ENCODE data around the gene LRTM2.

LRTM2 gene

DNA sequence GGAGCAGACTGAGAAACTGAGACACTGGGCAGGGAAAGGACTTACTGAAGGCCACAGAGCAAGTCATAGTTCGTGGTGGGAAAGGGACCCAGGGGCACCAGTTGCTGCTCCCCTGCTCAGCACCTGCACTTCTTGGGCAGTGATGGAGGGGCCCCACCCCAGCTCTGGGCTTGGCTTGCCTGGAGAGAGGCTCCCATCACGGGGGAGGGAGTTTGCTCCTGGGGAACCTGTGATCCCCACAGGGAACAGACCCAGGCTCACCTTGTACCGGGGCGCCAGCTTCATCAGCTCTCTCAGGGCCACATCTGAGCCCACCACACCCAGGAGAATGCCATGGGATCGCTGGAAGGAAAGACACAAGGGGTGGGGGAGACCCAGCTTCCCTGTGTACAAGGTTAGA lies 58.3 kb downstream of the LRTM2 start:
- no peak for TF ChIP-seq POU2F2 (IDR thresholded peaks at IDR 0.05; ENCODE audit: low read depth, low read length)
- TF ChIP-seq SPI1 (IDR thresholded peaks at IDR 0.05; ENCODE audit: low read depth, low read length) = no peak
- TF ChIP-seq POLR2A (IDR thresholded peaks at IDR 0.05; ENCODE audit: low read depth, low read length) = no peak
- TF ChIP-seq TAF1 (IDR thresholded peaks at IDR 0.05; ENCODE audit: low read depth, low read length) = no peak
- no peak for TF ChIP-seq POLR2AphosphoS5 (IDR thresholded peaks at IDR 0.05; ENCODE audit: low read depth, low read length)
- no peak for TF ChIP-seq PAX5 (IDR thresholded peaks at IDR 0.05; ENCODE audit: insufficient read depth, low read length, severe bottlenecking)
- FAIRE-seq (no peak), DNase-seq (ENCODE audit: insufficient read length, low spot score) (no peak)

DNA sequence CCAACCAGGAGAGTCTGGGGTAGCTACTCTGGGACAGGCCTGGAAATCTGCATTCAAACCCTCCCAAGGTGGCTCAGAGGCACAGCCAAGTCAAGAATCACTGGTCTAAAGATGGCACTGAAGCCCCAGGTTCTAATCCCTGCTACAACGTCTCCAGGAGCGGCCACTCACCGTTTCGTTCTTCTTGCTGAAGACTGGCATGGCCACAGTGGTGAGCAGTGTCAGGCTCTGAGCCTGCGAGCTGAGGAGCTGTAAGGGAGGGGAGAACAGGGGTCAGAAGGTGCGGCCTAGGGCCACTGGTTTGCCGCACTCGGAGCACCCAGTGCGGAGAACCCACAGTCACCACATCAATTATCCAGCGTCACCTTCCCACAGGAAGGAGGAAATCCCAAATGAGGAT lies 59.3 kb downstream of the LRTM2 start:
- FAIRE-seq = no peak
- no peak for TF ChIP-seq POLR2A (IDR thresholded peaks at IDR 0.05; ENCODE audit: low read depth, low read length)
- no peak for TF ChIP-seq SPI1 (IDR thresholded peaks at IDR 0.05; ENCODE audit: low read depth, low read length)
- TF ChIP-seq PAX5 (IDR thresholded peaks at IDR 0.05; ENCODE audit: insufficient read depth, low read length, severe bottlenecking) = no peak
- TF ChIP-seq TAF1 (IDR thresholded peaks at IDR 0.05; ENCODE audit: low read depth, low read length) = no peak
- no peak for TF ChIP-seq POLR2AphosphoS5 (IDR thresholded peaks at IDR 0.05; ENCODE audit: low read depth, low read length)
- no peak for TF ChIP-seq POU2F2 (IDR thresholded peaks at IDR 0.05; ENCODE audit: low read depth, low read length)
- DNase-seq (ENCODE audit: insufficient read length, low spot score) = no peak

DNA sequence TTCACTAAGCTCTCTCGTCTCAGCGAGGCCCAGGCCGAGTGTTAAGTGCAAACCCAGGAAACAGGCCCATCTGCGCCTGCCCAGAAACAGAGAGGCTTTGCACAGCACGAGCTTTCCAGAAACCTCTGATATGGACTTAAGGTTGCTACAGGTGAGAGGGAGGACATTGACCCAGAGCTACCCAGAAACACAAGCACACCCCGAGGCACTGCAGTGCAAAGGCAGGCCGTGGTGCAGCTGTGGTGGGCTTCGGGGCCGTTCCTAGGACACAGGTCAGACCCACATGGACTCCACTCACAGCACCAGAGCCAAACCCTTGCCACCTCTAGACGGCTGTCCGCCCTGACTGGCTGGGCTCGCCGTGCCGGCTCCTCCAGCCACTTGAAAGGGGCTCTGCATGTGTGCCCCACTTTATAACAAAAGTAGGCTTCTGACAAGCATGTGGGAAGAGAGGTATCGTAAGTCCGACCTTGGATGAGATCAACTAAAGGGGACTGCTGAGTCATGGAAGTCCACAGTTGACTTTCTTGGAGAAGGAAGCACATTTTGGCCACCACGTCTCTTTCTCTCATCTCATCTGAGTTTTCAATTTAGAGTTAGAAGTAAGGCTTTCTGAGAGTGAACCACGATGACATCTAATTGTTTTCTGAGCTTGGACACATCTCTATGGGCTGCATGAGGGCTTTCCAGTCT lies 59.9 kb downstream of the LRTM2 start:
- DNase-seq (ENCODE audit: insufficient read length, low spot score) = no peak
- TF ChIP-seq POU2F2 (IDR thresholded peaks at IDR 0.05; ENCODE audit: low read depth, low read length) (no peak), POLR2AphosphoS5 (IDR thresholded peaks at IDR 0.05; ENCODE audit: low read depth, low read length) (no peak), POLR2A (IDR thresholded peaks at IDR 0.05; ENCODE audit: low read depth, low read length) (no peak), TAF1 (IDR thresholded peaks at IDR 0.05; ENCODE audit: low read depth, low read length) (no peak), PAX5 (IDR thresholded peaks at IDR 0.05; ENCODE audit: insufficient read depth, low read length, severe bottlenecking) (no peak)
- FAIRE-seq = no peak

DNA sequence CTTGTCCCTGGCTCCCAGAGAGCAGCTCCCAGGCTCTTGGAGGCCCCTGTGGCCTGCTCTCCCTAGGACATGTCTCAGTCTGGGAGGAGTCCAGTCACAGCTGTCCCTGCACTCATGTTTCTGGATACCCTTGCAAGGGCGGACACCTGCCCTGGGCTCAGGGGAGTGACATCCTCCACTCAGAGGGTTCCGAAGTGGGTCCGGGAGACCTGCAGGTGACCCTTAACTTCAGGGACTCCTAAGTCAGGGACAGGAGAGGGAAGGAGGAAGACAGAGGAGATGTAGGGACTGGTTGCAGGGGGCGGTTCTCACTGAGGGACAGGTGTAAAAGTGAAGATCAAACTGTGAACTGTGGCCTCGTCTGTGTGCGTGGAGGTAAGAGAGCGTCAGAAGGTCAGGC lies 60.5 kb downstream of the LRTM2 start:
- no peak for FAIRE-seq
- DNase-seq (ENCODE audit: insufficient read length, low spot score) = no peak
- TF ChIP-seq POLR2A (IDR thresholded peaks at IDR 0.05; ENCODE audit: low read depth, low read length) = no peak
- TF ChIP-seq TAF1 (IDR thresholded peaks at IDR 0.05; ENCODE audit: low read depth, low read length) = no peak
- TF ChIP-seq SPI1 (IDR thresholded peaks at IDR 0.05; ENCODE audit: low read depth, low read length) = no peak
- no peak for TF ChIP-seq PAX5 (IDR thresholded peaks at IDR 0.05; ENCODE audit: insufficient read depth, low read length, severe bottlenecking)
- TF ChIP-seq POU2F2 (IDR thresholded peaks at IDR 0.05; ENCODE audit: low read depth, low read length) = no peak
- TF ChIP-seq POLR2AphosphoS5 (IDR thresholded peaks at IDR 0.05; ENCODE audit: low read depth, low read length) = no peak

DNA sequence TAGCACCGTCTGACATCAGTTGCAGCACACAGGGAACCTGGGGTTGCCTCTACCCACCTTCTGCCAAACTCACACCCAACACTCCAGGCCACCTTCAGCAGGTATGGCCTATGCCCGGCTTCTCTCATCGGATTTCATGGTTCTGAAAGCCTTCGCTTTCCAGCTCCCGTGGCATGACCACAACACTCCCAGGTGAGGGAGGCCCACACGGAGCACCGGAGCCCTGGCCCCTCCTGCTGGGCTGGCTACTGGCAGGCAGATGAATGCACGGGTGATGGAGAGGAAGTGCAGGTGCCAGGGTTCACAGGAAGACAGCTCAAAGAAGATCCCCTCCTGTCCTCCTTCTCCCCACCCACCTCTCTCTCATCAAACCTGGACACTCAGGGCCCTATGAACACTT lies 60.9 kb downstream of the LRTM2 start:
- TF ChIP-seq PAX5 (IDR thresholded peaks at IDR 0.05; ENCODE audit: insufficient read depth, low read length, severe bottlenecking) = no peak
- FAIRE-seq = no peak
- no peak for DNase-seq (ENCODE audit: insufficient read length, low spot score)

DNA sequence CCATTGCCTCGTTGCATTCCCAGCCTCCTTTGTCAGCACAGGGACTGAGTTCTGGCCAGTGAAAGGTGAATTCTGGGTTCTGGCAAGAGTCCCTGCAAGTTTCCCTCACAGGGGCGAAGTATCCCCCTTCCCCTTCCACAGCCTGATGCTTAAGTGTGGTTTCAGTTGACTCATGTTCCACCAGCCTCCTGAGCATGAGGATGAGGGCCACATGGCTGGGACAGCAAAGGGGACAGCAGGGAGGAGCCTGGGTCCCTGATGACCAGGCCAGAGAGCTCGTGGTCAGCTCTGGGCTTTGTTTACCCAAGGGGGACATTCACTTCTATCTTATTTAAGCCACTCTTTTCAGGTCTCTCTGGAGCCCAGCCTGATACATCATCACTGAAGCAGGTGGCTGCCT lies 61.6 kb downstream of the LRTM2 start:
- TF ChIP-seq POU2F2 (IDR thresholded peaks at IDR 0.05; ENCODE audit: low read depth, low read length) (no peak), PAX5 (IDR thresholded peaks at IDR 0.05; ENCODE audit: insufficient read depth, low read length, severe bottlenecking) (no peak), TAF1 (IDR thresholded peaks at IDR 0.05; ENCODE audit: low read depth, low read length) (no peak), SPI1 (IDR thresholded peaks at IDR 0.05; ENCODE audit: low read depth, low read length) (no peak), POLR2AphosphoS5 (IDR thresholded peaks at IDR 0.05; ENCODE audit: low read depth, low read length) (no peak), POLR2A (IDR thresholded peaks at IDR 0.05; ENCODE audit: low read depth, low read length) (no peak)
- no peak for FAIRE-seq
- DNase-seq (ENCODE audit: insufficient read length, low spot score) = no peak

DNA sequence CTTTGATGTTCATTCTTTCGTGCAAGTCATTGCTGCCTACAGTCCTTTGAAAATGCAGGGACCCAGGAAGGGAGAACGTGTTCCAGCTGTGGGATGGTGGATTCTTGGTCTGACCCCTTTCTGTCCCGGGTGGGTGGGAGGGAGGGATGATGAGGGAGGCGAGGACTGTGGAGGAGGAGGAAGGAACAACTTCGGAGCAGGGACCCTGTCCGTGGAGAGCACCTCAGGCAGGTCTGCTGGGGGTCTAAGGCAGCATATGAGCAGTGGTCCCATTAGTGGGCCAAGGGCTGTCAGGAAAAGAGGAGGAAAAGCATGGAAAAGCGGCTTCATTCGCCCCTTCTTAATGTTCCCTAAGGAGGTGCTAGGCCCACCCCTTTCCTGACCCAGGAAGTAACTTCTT lies 62.0 kb downstream of the LRTM2 start:
- FAIRE-seq (no peak), DNase-seq (ENCODE audit: insufficient read length, low spot score) (no peak)
- TF ChIP-seq POLR2A (IDR thresholded peaks at IDR 0.05; ENCODE audit: low read depth, low read length) (no peak), PAX5 (IDR thresholded peaks at IDR 0.05; ENCODE audit: insufficient read depth, low read length, severe bottlenecking) (no peak), SPI1 (IDR thresholded peaks at IDR 0.05; ENCODE audit: low read depth, low read length) (no peak), POU2F2 (IDR thresholded peaks at IDR 0.05; ENCODE audit: low read depth, low read length) (no peak), TAF1 (IDR thresholded peaks at IDR 0.05; ENCODE audit: low read depth, low read length) (no peak), POLR2AphosphoS5 (IDR thresholded peaks at IDR 0.05; ENCODE audit: low read depth, low read length) (no peak)

DNA sequence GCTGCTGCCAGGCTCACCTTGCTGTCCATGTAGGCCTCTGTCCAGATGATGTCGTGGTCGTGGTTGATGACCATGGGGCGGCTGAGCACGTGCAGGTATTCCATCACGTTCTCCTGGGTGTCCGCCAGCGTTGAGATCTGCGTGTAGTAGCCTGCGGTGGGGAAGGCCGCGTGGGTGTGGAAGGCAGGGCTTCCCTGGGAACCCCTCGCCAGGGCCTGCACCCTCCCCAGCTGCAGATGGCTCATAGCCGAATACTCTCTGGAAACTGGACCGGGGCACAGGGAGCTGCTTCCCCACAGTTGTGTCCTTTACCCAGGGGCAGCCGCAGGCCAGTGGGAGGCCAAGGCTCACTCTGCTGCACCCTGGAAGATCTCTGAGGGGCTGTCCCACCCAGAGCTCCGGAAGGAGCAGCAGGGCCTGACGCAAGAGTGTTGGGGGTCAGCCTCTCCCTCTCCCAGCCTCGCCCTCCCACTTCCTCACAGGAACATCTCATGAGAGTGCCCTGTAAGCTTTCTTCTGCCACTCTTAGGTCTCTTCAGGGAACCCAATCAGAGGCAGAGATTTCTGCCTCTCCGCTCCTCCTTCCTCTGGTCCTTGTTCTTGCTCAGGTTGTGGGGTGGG lies 62.6 kb downstream of the LRTM2 start:
- no peak for FAIRE-seq

DNA sequence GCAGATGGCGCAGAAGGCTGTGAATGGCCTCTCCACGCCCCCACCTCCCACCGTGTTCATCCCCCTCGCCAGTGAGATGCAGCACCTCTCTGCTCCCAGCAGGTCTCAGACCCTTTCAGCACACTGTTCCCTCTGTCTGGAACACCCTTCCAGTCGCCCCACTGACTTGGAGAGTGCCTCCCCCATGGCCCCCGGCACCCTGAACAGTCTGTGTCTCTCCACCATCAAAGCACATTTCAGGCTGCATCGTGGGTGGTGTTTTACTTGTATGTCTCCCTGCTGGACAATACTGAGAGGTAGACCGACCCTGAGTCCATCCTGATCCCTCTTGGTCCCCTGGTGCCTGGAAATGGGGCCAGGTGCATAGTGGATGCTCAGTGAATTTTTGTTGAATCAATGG lies 63.1 kb downstream of the LRTM2 start:
- FAIRE-seq (no peak), DNase-seq (ENCODE audit: insufficient read length, low spot score) (no peak)
- TF ChIP-seq POLR2AphosphoS5 (IDR thresholded peaks at IDR 0.05; ENCODE audit: low read depth, low read length) = no peak
- TF ChIP-seq POU2F2 (IDR thresholded peaks at IDR 0.05; ENCODE audit: low read depth, low read length) = no peak
- no peak for TF ChIP-seq SPI1 (IDR thresholded peaks at IDR 0.05; ENCODE audit: low read depth, low read length)
- no peak for TF ChIP-seq PAX5 (IDR thresholded peaks at IDR 0.05; ENCODE audit: insufficient read depth, low read length, severe bottlenecking)
- TF ChIP-seq TAF1 (IDR thresholded peaks at IDR 0.05; ENCODE audit: low read depth, low read length) = no peak
- TF ChIP-seq POLR2A (IDR thresholded peaks at IDR 0.05; ENCODE audit: low read depth, low read length) = no peak

More for the DNA sequence above, 62.6 kb downstream of the LRTM2 start:
- TF ChIP-seq POLR2A (IDR thresholded peaks at IDR 0.05; ENCODE audit: low read depth, low read length) = no peak
- no peak for TF ChIP-seq POLR2AphosphoS5 (IDR thresholded peaks at IDR 0.05; ENCODE audit: low read depth, low read length)
- TF ChIP-seq SPI1 (IDR thresholded peaks at IDR 0.05; ENCODE audit: low read depth, low read length) = no peak
- TF ChIP-seq POU2F2 (IDR thresholded peaks at IDR 0.05; ENCODE audit: low read depth, low read length) = no peak
- DNase-seq (ENCODE audit: insufficient read length, low spot score) = no peak

DNA sequence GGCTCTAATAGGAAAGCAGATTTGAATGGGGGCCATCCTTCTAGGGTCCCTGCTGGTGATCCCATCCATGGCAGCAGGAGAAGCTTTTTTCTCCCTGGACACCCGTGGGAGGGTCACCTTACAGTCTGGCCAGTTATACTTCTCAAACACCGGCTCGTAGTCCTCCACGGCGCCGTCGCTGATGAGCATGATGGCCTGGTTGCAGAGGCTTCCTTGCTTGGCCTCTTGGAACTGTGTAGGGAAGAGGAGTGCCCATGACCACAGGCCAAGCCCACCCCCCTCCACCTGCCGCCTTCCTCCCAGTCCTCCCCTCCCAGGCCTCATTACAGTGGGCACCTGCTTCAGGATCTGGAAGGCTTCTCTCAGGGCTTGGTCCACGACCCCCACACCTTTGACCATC lies 64.3 kb downstream of the LRTM2 start:
- TF ChIP-seq POLR2AphosphoS5 (IDR thresholded peaks at IDR 0.05; ENCODE audit: low read depth, low read length) (no peak), TAF1 (IDR thresholded peaks at IDR 0.05; ENCODE audit: low read depth, low read length) (no peak), POLR2A (IDR thresholded peaks at IDR 0.05; ENCODE audit: low read depth, low read length) (no peak), PAX5 (IDR thresholded peaks at IDR 0.05; ENCODE audit: insufficient read depth, low read length, severe bottlenecking) (no peak), POU2F2 (IDR thresholded peaks at IDR 0.05; ENCODE audit: low read depth, low read length) (no peak), SPI1 (IDR thresholded peaks at IDR 0.05; ENCODE audit: low read depth, low read length) (no peak)
- no peak for FAIRE-seq
- no peak for DNase-seq (ENCODE audit: insufficient read length, low spot score)
